Upper lobe of left lung (tissue), 4 donors: ENCODE data around the gene MPPED2.

Source experiments
- EP300 ChIP-seq, 4 donors: sonication (generic); formaldehyde crosslinking; IDR thresholded peaks; one replicate each; pipeline ENCODE4 v1.5.1; 2017; ENCODE audit warnings: antibody characterized with exemption in 4 of 4, control low read depth in 2 of 4
- POLR2A ChIP-seq, 4 donors: fragments of 450-650 bp; IDR thresholded peaks; one replicate each; pipeline ENCODE4 v1.5.1; 2016 to 2017; ENCODE audit warnings: antibody characterized with exemption in 4 of 4, mild to moderate bottlenecking in 2 of 4
- TF ChIP-seq, protein P1 (sequence below), 6 experiments: fragments of 450-650 bp in 4 of 6; fragments of 200-600 bp in 2 of 6; sonication (generic) in 2 of 6; IDR thresholded peaks; one replicate each; pipeline ENCODE4 v1.5.1; 2016 to 2019; ENCODE audit warnings: antibody characterized with exemption in 6 of 6

DNA sequence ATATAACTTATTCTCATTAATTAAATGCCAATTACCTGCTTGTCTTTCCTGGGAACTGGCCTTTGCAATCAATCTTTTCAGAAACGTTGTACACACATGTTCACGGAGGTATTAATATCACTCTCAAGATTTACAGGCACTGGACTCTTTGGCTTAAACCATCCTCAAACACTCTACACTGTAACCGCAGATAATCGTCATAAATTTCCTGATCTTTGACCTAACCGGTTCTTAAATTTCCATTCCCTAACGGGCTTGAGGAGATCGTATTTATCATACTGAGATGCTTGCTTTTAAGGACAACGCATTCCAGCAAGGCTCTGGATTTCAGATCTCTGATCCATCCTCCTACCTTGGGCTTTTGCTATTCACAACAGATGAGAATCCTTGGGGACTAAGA is 190.4 kb downstream of the MPPED2 start:
- TF ChIP-seq EP300 (IDR thresholded peaks at IDR 0.05) (no peak), POLR2A (IDR thresholded peaks at IDR 0.05) (no peak)
- TF ChIP-seq, protein P1, sequence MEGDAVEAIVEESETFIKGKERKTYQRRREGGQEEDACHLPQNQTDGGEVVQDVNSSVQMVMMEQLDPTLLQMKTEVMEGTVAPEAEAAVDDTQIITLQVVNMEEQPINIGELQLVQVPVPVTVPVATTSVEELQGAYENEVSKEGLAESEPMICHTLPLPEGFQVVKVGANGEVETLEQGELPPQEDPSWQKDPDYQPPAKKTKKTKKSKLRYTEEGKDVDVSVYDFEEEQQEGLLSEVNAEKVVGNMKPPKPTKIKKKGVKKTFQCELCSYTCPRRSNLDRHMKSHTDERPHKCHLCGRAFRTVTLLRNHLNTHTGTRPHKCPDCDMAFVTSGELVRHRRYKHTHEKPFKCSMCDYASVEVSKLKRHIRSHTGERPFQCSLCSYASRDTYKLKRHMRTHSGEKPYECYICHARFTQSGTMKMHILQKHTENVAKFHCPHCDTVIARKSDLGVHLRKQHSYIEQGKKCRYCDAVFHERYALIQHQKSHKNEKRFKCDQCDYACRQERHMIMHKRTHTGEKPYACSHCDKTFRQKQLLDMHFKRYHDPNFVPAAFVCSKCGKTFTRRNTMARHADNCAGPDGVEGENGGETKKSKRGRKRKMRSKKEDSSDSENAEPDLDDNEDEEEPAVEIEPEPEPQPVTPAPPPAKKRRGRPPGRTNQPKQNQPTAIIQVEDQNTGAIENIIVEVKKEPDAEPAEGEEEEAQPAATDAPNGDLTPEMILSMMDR (IDR thresholded peaks at IDR 0.05), result no peak
